ENCODE measurements around the gene USP6NL. TPM values are rescaled to one million over a fixed set of nuclear protein-coding genes. Genes with fewer than 3 reads are reported as not detected.

Gene USP6NL
- polyA plus RNA-seq, 1 donor (not counting 4 experiments of a cell fraction or from before 2014, with no cell fraction given) = 8.7 TPM

DNA sequence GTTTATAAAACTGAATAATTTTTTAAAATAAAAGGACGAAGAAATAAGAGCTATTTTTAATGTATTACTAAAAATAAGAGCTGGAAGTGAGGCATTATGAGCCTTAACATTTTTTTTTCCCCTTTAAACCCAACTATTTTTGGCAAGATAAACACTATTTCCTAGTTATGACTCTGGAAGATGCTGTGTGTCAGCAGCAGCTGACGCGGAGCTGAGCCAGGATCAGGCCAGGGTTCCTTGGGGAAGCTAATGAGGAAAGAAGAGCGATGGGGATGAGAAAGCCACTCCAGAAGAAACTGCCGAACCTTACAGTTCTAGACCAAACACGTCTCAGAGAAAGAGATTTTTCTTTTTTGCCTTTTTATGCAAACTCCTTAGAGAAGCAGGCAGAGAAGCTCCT lies 85.9 kb downstream of the USP6NL start:
- H3K4me1 ChIP-seq (ENCODE audit: control insufficient read depth, extremely low read depth, insufficient read depth, low read length) = peaks cover 3% of the 10 kb centered on the region
- dilution Hi-C loops (cut with MboI; ENCODE audit: extremely low pct_ligation_motif_present, low sequenced_read_pairs) = loop anchor here (25.0 kb wide), 1 partner anchor 237 kb away; no protein-coding TSS in a partner anchor
- DNase-seq (ENCODE audit: low read depth, low spot score) (no peak), FAIRE-seq (no peak)
- H3K9ac ChIP-seq (ENCODE audit: control insufficient read depth, extremely low read depth, insufficient read depth, low read length) = no peak overlapping the region
- no peak overlapping the region for H2AFZ ChIP-seq (ENCODE audit: control insufficient read depth, low read length)
- H3K4me2 ChIP-seq (ENCODE audit: control insufficient read depth, extremely low read depth, insufficient read depth, low read depth, low read length) = no peak overlapping the region
- H3K79me2 ChIP-seq (ENCODE audit: control insufficient read depth, insufficient read depth, low read length) = no peaks in the 10 kb centered on the region
- TF ChIP-seq, protein P1, sequence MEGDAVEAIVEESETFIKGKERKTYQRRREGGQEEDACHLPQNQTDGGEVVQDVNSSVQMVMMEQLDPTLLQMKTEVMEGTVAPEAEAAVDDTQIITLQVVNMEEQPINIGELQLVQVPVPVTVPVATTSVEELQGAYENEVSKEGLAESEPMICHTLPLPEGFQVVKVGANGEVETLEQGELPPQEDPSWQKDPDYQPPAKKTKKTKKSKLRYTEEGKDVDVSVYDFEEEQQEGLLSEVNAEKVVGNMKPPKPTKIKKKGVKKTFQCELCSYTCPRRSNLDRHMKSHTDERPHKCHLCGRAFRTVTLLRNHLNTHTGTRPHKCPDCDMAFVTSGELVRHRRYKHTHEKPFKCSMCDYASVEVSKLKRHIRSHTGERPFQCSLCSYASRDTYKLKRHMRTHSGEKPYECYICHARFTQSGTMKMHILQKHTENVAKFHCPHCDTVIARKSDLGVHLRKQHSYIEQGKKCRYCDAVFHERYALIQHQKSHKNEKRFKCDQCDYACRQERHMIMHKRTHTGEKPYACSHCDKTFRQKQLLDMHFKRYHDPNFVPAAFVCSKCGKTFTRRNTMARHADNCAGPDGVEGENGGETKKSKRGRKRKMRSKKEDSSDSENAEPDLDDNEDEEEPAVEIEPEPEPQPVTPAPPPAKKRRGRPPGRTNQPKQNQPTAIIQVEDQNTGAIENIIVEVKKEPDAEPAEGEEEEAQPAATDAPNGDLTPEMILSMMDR (optimal IDR thresholded peaks at IDR 0.05 in 1 of 3, IDR thresholded peaks at IDR 0.05 in 1 of 3, conservative IDR thresholded peaks at IDR 0.05 in 1 of 3; ENCODE audit: extremely low read depth in 1 of 3, insufficient read depth in 2 of 3, low read length in 3 of 3) = no peak
- TF ChIP-seq EZH2 (IDR thresholded peaks at IDR 0.05; ENCODE audit: low read length) = no peak
- no peaks in the 10 kb centered on the region for H4K20me1 ChIP-seq (ENCODE audit: control insufficient read depth, extremely low read depth, insufficient read depth, low read length)
- H3K27me3 ChIP-seq (ENCODE audit: control insufficient read depth, extremely low read depth, insufficient read depth, low read length) = no peaks in the 10 kb centered on the region
- H3K9me1 ChIP-seq (ENCODE audit: control insufficient read depth, extremely low read depth, insufficient read depth, low read length) = no peaks in the 10 kb centered on the region
- peaks cover 0 to 1% of the 10 kb centered on the region in 2 experiments for H3K36me3 ChIP-seq (ENCODE audit: control insufficient read depth in 2 of 2, extremely low read depth in 1 of 2, insufficient read depth in 2 of 2, low read length in 2 of 2)
- H3K9me3 ChIP-seq (ENCODE audit: control insufficient read depth, low read depth, low read length) = no peaks in the 10 kb centered on the region
- no peak overlapping the region for H3K27ac ChIP-seq (ENCODE audit: control insufficient read depth, insufficient read depth, low read length)
- no peak overlapping the region for H3K4me3 ChIP-seq (ENCODE audit: control insufficient read depth in 2 of 3, extremely low read depth in 1 of 3, insufficient read depth in 2 of 3, low read depth in 1 of 3, low read length in 3 of 3)

DNA sequence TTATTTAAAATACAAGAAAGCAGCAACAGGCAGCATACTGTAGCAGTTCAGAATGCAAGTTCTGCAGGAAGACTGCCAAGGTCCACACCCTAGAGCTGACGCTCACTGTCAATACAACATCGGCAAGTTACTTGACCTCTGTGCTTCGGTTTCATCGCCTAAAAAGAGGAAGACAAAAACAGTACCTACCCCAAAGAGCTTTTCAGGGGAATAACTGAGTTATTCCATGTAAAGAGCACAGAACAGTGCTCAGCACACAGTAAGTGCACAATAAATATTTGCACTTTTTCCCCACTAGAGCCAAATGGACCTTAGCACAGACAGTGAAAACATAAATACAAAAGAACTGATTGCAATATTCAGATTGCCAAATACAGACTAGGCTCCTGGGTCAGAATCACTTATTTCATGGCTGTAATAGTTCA lies 88.6 kb downstream of the USP6NL start:
- no peaks in the 10 kb centered on the region for H3K27me3 ChIP-seq (ENCODE audit: control insufficient read depth, extremely low read depth, insufficient read depth, low read length)
- H3K9me1 ChIP-seq (ENCODE audit: control insufficient read depth, extremely low read depth, insufficient read depth, low read length) = no peaks in the 10 kb centered on the region
- no peaks in the 10 kb centered on the region for H3K9me3 ChIP-seq (ENCODE audit: control insufficient read depth, low read depth, low read length)
- H3K27ac ChIP-seq (ENCODE audit: control insufficient read depth, insufficient read depth, low read length) = no peak overlapping the region
- no peak for DNase-seq (ENCODE audit: low read depth, low spot score)
- H3K9ac ChIP-seq (ENCODE audit: control insufficient read depth, extremely low read depth, insufficient read depth, low read length) = no peak overlapping the region
- H3K4me3 ChIP-seq (ENCODE audit: control insufficient read depth in 2 of 3, extremely low read depth in 1 of 3, insufficient read depth in 2 of 3, low read depth in 1 of 3, low read length in 3 of 3) = no peak overlapping the region
- TF ChIP-seq EZH2 (IDR thresholded peaks at IDR 0.05; ENCODE audit: low read length) = no peak
- TF ChIP-seq, protein P1 (optimal IDR thresholded peaks at IDR 0.05 in 1 of 3, IDR thresholded peaks at IDR 0.05 in 1 of 3, conservative IDR thresholded peaks at IDR 0.05 in 1 of 3; ENCODE audit: extremely low read depth in 1 of 3, insufficient read depth in 2 of 3, low read length in 3 of 3) = no peak
- dilution Hi-C loops (cut with MboI; ENCODE audit: extremely low pct_ligation_motif_present, low sequenced_read_pairs) = no loop called here
- no peaks in the 10 kb centered on the region for H3K79me2 ChIP-seq (ENCODE audit: control insufficient read depth, insufficient read depth, low read length)
- H3K4me1 ChIP-seq (ENCODE audit: control insufficient read depth, extremely low read depth, insufficient read depth, low read length) = peaks cover 3% of the 10 kb centered on the region
- peak; percentile 56 for FAIRE-seq
- H4K20me1 ChIP-seq (ENCODE audit: control insufficient read depth, extremely low read depth, insufficient read depth, low read length) = no peaks in the 10 kb centered on the region
- no peak overlapping the region for H2AFZ ChIP-seq (ENCODE audit: control insufficient read depth, low read length)
- H3K4me2 ChIP-seq (ENCODE audit: control insufficient read depth, extremely low read depth, insufficient read depth, low read depth, low read length) = no peak overlapping the region
- peaks cover 0 to 1% of the 10 kb centered on the region in 2 experiments for H3K36me3 ChIP-seq (ENCODE audit: control insufficient read depth in 2 of 2, extremely low read depth in 1 of 2, insufficient read depth in 2 of 2, low read length in 2 of 2)
